SKM-1 treated with dmso at 0.1 percent for 144 hours (cell line): Measurements from ENCODE around the gene ADCY3.
"Not testable (repeated sequence)": the region's sequence is repeated elsewhere in the genome, so short reads cannot be mapped to it uniquely, and the experiment has no call there.

ENCODE experiments used
- DNase-seq: peaks from one replicate; lab custom pipeline; 2025; ENCODE audit not compliant: unreplicated experiment; lab: John Stamatoyannopoulos, UW

The ADCY3 gene

GRCh38 chr2:24819442-24820174 is 100.4 kb downstream of the ADCY3 start:
- no peak for DNase-seq

GRCh38 chr2:24818721-24819167 is 101.3 kb downstream of the ADCY3 start:
- no peak for DNase-seq

GRCh38 chr2:24816884-24817283 is 103.2 kb downstream of the ADCY3 start:
- no peak for DNase-seq

- DNase-seq = no peak
Measured at GRCh38 chr2:24816404-24816803, 103.6 kb downstream of the ADCY3 start.

GRCh38 chr2:24815171-24815570 is 104.9 kb downstream of the ADCY3 start:
- no peak for DNase-seq

- no peak for DNase-seq
Measured at GRCh38 chr2:24814516-24814915, 105.5 kb downstream of the ADCY3 start.

- no peak for DNase-seq
Measured at GRCh38 chr2:24813691-24814137, 106.3 kb downstream of the ADCY3 start.

GRCh38 chr2:24809316-24810007 is 110.6 kb downstream of the ADCY3 start:
- no peak for DNase-seq

- DNase-seq = no peak
Measured at GRCh38 chr2:24806661-24807036, 113.4 kb downstream of the ADCY3 start.

GRCh38 chr2:24805811-24806660 is 114.0 kb downstream of the ADCY3 start:
- DNase-seq = not testable (repeated sequence)

GRCh38 chr2:24800487-24800886 is 119.5 kb downstream of the ADCY3 start:
- DNase-seq = not testable (repeated sequence)

- DNase-seq = no peak
Measured at GRCh38 chr2:24797644-24798043, 122.4 kb downstream of the ADCY3 start.

GRCh38 chr2:24793761-24794435 is 126.1 kb downstream of the ADCY3 start:
- no peak for DNase-seq

GRCh38 chr2:24792874-24793760 is 126.9 kb downstream of the ADCY3 start, which contains the start of the genes CENPO and PTRHD1:
Gene CENPO, plus strand, starts transcription at chr2:24793425. Its CDS starts 495 bp downstream, at chr2:24793920.
Gene PTRHD1, minus strand, starts transcription at chr2:24793391. Its CDS starts 14 bp downstream, at chr2:24793377.
- peak; percentile 95 for DNase-seq

GRCh38 chr2:24792542-24792873 is 127.5 kb downstream of the ADCY3 start:
- DNase-seq = no peak

- DNase-seq = no peak
Measured at GRCh38 chr2:24791452-24791851, 128.6 kb downstream of the ADCY3 start.

GRCh38 chr2:24788816-24789215 is 131.2 kb downstream of the ADCY3 start:
- no peak for DNase-seq

- DNase-seq = no peak
Measured at GRCh38 chr2:24787532-24787931, 132.5 kb downstream of the ADCY3 start.

- DNase-seq = peak; percentile 17
Measured at GRCh38 chr2:24785671-24786321, 134.2 kb downstream of the ADCY3 start.
